Measurements from ENCODE around the gene IGFALS.

Gene IGFALS

GRCh38 chr16:1765826-1766225 is 27.7 kb downstream of the IGFALS start:
- Histone ChIP-seq H3K9me3 (ENCODE audit: control insufficient read depth, low read length) (no peaks in the 10 kb centered on the region), H3K36me3 (ENCODE audit: control insufficient read depth, insufficient read depth, low read length) (peaks cover 22% of the 10 kb centered on the region), H3K4me1 (ENCODE audit: control insufficient read depth, insufficient read depth, low read length) (peaks cover 13% of the 10 kb centered on the region), H3K27me3 (ENCODE audit: control insufficient read depth, insufficient read depth, low read length, poor library complexity, severe bottlenecking) (no peaks in the 10 kb centered on the region), H3K27ac (ENCODE audit: insufficient read depth, low read depth, low read length, poor library complexity, severe bottlenecking) (no peak overlapping the region), H3K4me3 (ENCODE audit: insufficient read depth, low read depth, low read length) (no peak overlapping the region)
- 93% methylated on average over 22 of the region's 22 CpGs for WGBS, 2 experiments

- H3K27ac ChIP-seq (ENCODE audit: insufficient read depth, low read depth, low read length, poor library complexity, severe bottlenecking): no peak overlapping the region
- 96% methylated on average over 21 of the region's 21 CpGs for WGBS, 2 experiments
- H3K27me3 ChIP-seq (ENCODE audit: control insufficient read depth, insufficient read depth, low read length, poor library complexity, severe bottlenecking): no peaks in the 10 kb centered on the region
- H3K9me3 ChIP-seq (ENCODE audit: control insufficient read depth, low read length): no peaks in the 10 kb centered on the region
- H3K4me1 ChIP-seq (ENCODE audit: control insufficient read depth, insufficient read depth, low read length): peaks cover 8% of the 10 kb centered on the region
- peaks cover 22% of the 10 kb centered on the region for H3K36me3 ChIP-seq (ENCODE audit: control insufficient read depth, insufficient read depth, low read length)
- H3K4me3 ChIP-seq (ENCODE audit: insufficient read depth, low read depth, low read length): no peak overlapping the region
These were observed 28.5 kb downstream of the IGFALS start for GRCh38 chr16:1764971-1765370.

GRCh38 chr16:1763521-1764511 is 29.7 kb downstream of the IGFALS start:
- Histone ChIP-seq H3K4me1 (ENCODE audit: control insufficient read depth, insufficient read depth, low read length) (peaks cover 5% of the 10 kb centered on the region), H3K9me3 (ENCODE audit: control insufficient read depth, low read length) (no peaks in the 10 kb centered on the region), H3K4me3 (ENCODE audit: insufficient read depth, low read depth, low read length) (no peak overlapping the region), H3K27ac (ENCODE audit: insufficient read depth, low read depth, low read length, poor library complexity, severe bottlenecking) (no peak overlapping the region), H3K36me3 (ENCODE audit: control insufficient read depth, insufficient read depth, low read length) (peaks cover 22% of the 10 kb centered on the region), H3K27me3 (ENCODE audit: control insufficient read depth, insufficient read depth, low read length, poor library complexity, severe bottlenecking) (no peaks in the 10 kb centered on the region)
- WGBS, 2 experiments: 46 to 48% methylated on average over 81 of the region's 81 CpGs

- no peak overlapping the region for H3K27ac ChIP-seq (ENCODE audit: insufficient read depth, low read depth, low read length, poor library complexity, severe bottlenecking)
- H3K36me3 ChIP-seq (ENCODE audit: control insufficient read depth, insufficient read depth, low read length): peaks cover 23% of the 10 kb centered on the region
- WGBS, 2 experiments: 85 to 87% methylated on average over 24 of the region's 24 CpGs
- peaks cover 5% of the 10 kb centered on the region for H3K4me1 ChIP-seq (ENCODE audit: control insufficient read depth, insufficient read depth, low read length)
- no peak overlapping the region for H3K4me3 ChIP-seq (ENCODE audit: insufficient read depth, low read depth, low read length)
- no peaks in the 10 kb centered on the region for H3K9me3 ChIP-seq (ENCODE audit: control insufficient read depth, low read length)
- no peaks in the 10 kb centered on the region for H3K27me3 ChIP-seq (ENCODE audit: control insufficient read depth, insufficient read depth, low read length, poor library complexity, severe bottlenecking)
These were observed 30.5 kb downstream of the IGFALS start for GRCh38 chr16:1762879-1763520.

- Histone ChIP-seq H3K27me3 (ENCODE audit: control insufficient read depth, insufficient read depth, low read length, poor library complexity, severe bottlenecking) (no peaks in the 10 kb centered on the region), H3K9me3 (ENCODE audit: control insufficient read depth, low read length) (no peaks in the 10 kb centered on the region)
These were observed 31.2 kb downstream of the IGFALS start for GRCh38 chr16:1762196-1762878.

GRCh38 chr16:1761751-1762150 is 31.8 kb downstream of the IGFALS start:
- no peak overlapping the region for H3K27ac ChIP-seq (ENCODE audit: insufficient read depth, low read depth, low read length, poor library complexity, severe bottlenecking)
- H3K4me3 ChIP-seq (ENCODE audit: insufficient read depth, low read depth, low read length): no peak overlapping the region

More at GRCh38 chr16:1762196-1762878, 31.2 kb downstream of the IGFALS start:
- no peak overlapping the region for H3K27ac ChIP-seq (ENCODE audit: insufficient read depth, low read depth, low read length, poor library complexity, severe bottlenecking)
- WGBS, 2 experiments: 93 to 95% methylated on average over 30 of the region's 30 CpGs
- H3K4me3 ChIP-seq (ENCODE audit: insufficient read depth, low read depth, low read length): no peak overlapping the region
- H3K36me3 ChIP-seq (ENCODE audit: control insufficient read depth, insufficient read depth, low read length): peaks cover 22% of the 10 kb centered on the region
- peaks cover 5% of the 10 kb centered on the region for H3K4me1 ChIP-seq (ENCODE audit: control insufficient read depth, insufficient read depth, low read length)

GRCh38 chr16:1760911-1761310 is 32.6 kb downstream of the IGFALS start:
- no peaks in the 10 kb centered on the region for H3K9me3 ChIP-seq (ENCODE audit: control insufficient read depth, low read length)
- no peak overlapping the region for H3K4me3 ChIP-seq (ENCODE audit: insufficient read depth, low read depth, low read length)
- H3K27ac ChIP-seq (ENCODE audit: insufficient read depth, low read depth, low read length, poor library complexity, severe bottlenecking): no peak overlapping the region
- 95 to 97% methylated on average over 15 of the region's 15 CpGs for WGBS, 2 experiments
- no peaks in the 10 kb centered on the region for H3K27me3 ChIP-seq (ENCODE audit: control insufficient read depth, insufficient read depth, low read length, poor library complexity, severe bottlenecking)
- H3K4me1 ChIP-seq (ENCODE audit: control insufficient read depth, insufficient read depth, low read length): peaks cover 5% of the 10 kb centered on the region
- peaks cover 12% of the 10 kb centered on the region for H3K36me3 ChIP-seq (ENCODE audit: control insufficient read depth, insufficient read depth, low read length)

More at GRCh38 chr16:1761751-1762150, 31.8 kb downstream of the IGFALS start:
- no peaks in the 10 kb centered on the region for H3K27me3 ChIP-seq (ENCODE audit: control insufficient read depth, insufficient read depth, low read length, poor library complexity, severe bottlenecking)
- peaks cover 19% of the 10 kb centered on the region for H3K36me3 ChIP-seq (ENCODE audit: control insufficient read depth, insufficient read depth, low read length)
- H3K9me3 ChIP-seq (ENCODE audit: control insufficient read depth, low read length): no peaks in the 10 kb centered on the region
- H3K4me1 ChIP-seq (ENCODE audit: control insufficient read depth, insufficient read depth, low read length): peaks cover 5% of the 10 kb centered on the region
- 94 to 97% methylated on average over 15 of the region's 15 CpGs for WGBS, 2 experiments

GRCh38 chr16:1759511-1759910 is 34.0 kb downstream of the IGFALS start:
- WGBS, 2 experiments: 94 to 95% methylated on average over 21 of the region's 21 CpGs
- Histone ChIP-seq H3K9me3 (ENCODE audit: control insufficient read depth, low read length) (no peaks in the 10 kb centered on the region), H3K27ac (ENCODE audit: insufficient read depth, low read depth, low read length, poor library complexity, severe bottlenecking) (no peak overlapping the region), H3K36me3 (ENCODE audit: control insufficient read depth, insufficient read depth, low read length) (peaks cover 3% of the 10 kb centered on the region), H3K4me1 (ENCODE audit: control insufficient read depth, insufficient read depth, low read length) (peaks cover 5% of the 10 kb centered on the region), H3K4me3 (ENCODE audit: insufficient read depth, low read depth, low read length) (no peak overlapping the region), H3K27me3 (ENCODE audit: control insufficient read depth, insufficient read depth, low read length, poor library complexity, severe bottlenecking) (no peaks in the 10 kb centered on the region)

GRCh38 chr16:1758923-1759322 is 34.6 kb downstream of the IGFALS start:
- no peak overlapping the region for H3K4me3 ChIP-seq (ENCODE audit: insufficient read depth, low read depth, low read length)
- WGBS, 2 experiments: 94% methylated on average over 18 of the region's 18 CpGs
- H3K27ac ChIP-seq (ENCODE audit: insufficient read depth, low read depth, low read length, poor library complexity, severe bottlenecking): no peak overlapping the region
- H3K27me3 ChIP-seq (ENCODE audit: control insufficient read depth, insufficient read depth, low read length, poor library complexity, severe bottlenecking): no peaks in the 10 kb centered on the region
- peaks cover 3% of the 10 kb centered on the region for H3K36me3 ChIP-seq (ENCODE audit: control insufficient read depth, insufficient read depth, low read length)
- H3K4me1 ChIP-seq (ENCODE audit: control insufficient read depth, insufficient read depth, low read length): peaks cover 5% of the 10 kb centered on the region
- H3K9me3 ChIP-seq (ENCODE audit: control insufficient read depth, low read length): no peaks in the 10 kb centered on the region

All from ectodermal cell (in vitro differentiated cells).